ENCODE results near the gene DLK2.
"Not testable (repeated sequence)": the region's sequence is repeated elsewhere in the genome, so short reads cannot be mapped to it uniquely, and the experiment has no call there.

Gene DLK2

DNA sequence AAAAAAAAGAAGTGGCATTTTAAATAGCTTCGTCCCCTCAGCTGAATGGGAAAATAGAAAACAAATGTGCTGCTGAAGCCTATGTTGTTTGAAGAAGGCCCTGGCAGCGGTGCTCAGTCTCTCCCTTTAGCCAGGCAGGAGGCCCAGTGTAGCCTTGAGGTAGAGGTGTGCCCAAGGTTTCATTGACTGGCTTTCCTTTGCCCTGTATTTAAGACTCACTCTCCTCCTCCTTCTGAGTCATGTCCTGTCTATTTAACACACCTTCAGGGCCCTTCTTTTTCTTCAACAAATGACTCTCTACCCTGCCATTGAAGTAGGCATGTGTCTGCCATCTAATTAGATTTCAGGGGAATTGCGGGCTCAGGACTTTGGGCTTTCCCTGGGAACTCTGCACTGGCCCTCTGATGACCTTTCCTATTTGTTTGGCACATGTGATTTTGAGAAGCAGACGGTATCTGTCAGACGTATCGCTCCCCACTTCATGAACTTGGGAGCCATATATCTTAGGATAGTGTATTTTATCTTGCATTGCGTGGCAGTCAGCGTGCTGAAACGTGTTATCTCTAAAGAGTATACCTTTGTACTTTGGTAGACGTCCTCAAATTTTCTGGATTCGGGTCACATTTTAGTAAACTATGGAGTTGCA, 26.4 kb upstream of the DLK2 start:
- no peak for DNase-seq (ENCODE audit: low read depth)

DNA sequence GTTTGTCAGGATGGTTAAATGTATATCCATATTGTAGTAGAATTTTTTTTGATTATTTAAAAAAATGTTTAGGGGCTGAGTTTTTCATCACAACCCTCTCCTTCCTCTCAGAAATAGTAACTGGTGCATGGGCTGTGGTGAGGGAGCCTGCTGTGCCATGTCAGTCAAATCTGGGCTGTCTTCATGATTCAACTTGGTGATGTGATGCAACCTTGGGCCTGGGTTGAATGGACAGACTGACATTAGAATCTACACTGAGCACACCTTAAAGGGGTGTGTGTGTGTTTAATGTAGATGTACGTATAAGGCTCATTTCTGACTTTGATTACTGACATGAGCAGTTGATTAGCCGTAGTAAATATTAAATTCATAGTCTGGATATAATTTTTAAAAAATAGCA, 25.7 kb upstream of the DLK2 start:
- DNase-seq (ENCODE audit: low read depth), result no peak

DNA sequence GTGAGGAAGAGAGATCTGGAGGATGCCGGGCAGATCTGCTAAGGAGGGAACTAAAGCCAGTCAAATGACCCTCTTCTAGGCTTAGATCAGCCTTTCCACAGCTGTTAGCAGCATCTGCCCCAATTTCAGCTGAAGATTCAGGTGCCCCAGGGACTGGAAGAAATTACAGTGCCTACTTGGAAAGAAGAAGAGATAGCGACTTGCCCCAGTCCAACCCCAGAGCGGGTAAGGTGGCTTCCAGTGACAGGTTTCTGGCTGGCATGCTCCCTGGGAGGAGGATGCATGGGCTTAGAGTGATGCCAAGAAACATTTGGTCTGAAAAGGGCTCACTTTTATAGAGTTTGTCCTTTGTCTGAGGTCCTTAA, 22.6 kb upstream of the DLK2 start:
- no peak for DNase-seq (ENCODE audit: low read depth)

DNA sequence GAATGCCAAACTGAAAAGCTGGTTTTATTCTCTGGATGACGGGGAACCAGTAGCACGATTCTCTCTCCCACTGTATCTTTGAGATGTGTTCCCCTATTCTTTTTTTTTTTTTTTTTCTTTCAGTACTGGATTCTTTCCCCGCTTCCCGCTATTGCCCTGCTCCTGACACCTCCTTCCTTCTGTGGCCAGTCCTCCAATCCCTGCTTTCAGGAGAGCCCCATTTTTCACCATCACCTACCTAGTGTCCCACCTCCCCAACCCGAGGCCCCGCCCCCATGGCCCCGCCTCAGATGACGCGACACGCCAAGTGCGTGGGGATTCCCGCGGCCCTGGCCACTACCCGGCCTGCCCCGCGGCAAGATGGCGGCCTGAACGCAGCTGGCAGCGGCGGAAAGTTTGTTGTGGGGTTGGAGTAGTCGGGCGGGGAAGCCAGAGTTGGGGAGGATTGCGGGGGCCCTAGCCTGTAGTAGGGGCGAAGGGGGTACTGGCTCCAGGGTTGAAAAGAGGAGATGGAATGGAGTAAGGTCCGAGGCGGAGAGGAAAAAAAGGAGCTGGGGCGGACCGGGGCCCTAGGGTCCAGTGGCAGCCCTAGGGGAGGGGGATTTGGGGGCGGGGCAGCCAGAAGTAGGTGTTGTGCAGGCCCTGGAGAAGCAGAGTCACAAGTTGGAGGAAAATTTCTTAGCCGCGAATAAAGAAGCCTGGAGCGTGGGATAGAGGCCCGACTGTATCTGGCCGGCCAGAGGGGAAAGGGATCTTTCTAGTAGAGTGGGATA, 22.1 kb upstream of the DLK2 start, which contains the start of gene TJAP1:
TSS of gene TJAP1 (plus strand) at position 336 of the 773 bp plus-strand sequence. CDS start 21,432 bp downstream, outside the sequence.
- DNase-seq (ENCODE audit: low read depth), result peak; percentile 83

DNA sequence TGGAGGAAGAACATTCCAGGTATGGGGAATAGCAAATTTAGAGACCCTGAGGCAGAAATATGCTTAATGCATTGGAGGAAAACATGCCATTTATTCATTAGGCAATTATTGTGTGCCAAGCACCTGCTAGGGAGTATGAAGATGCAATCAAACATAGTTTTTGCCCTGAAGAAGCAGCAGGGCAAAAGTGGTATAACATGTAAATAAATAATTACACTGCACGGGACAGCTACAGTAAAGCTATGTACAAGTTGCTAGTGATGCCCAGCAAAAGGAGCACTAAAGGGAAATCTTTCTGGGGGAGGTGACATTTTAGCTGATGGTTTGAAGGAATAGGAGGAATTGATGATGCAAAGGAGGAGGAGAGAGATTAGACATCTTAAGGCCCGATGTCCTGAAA, 21.4 kb upstream of the DLK2 start:
- DNase-seq (ENCODE audit: low read depth), result no peak

DNA sequence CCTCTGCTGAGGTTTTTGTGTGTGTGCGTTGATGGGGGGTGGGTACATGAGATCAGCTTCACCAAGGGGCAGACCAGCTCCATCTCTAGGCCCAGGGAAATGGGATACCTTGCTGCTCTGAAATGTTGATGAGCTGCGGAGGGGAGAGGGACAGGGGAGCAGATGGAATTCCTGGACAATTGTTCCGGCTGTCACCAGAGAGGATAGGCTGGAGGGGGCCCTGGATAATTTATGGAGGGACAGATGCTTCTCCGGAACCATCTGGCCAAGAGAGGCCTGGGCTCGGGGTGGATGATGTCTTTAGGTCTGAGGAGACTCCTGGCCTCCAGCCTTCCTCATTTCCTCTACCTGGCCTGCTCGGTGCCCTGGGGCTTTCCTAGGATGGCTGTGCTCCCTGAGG, 20.2 kb upstream of the DLK2 start:
- no peak for DNase-seq (ENCODE audit: low read depth)

DNA sequence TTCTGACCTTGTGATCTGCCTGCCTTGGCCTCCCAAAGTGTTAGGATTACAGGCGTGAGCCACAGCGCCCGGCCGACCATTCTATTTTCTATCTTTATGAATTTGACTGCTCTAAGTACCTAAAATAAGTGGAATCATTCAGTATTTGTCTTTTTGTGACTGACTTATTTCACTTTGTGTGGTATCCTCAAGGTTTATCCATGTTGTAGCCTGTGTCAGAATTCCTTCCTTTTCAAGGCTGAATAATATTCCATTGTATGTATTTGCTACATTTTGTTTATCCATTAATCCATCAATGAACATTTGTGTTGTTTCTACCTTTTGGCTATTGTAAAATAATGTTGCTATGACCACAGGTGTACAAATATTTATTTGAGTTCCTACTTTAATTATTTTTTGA, 17.2 kb upstream of the DLK2 start:
- no peak for DNase-seq (ENCODE audit: low read depth)

DNA sequence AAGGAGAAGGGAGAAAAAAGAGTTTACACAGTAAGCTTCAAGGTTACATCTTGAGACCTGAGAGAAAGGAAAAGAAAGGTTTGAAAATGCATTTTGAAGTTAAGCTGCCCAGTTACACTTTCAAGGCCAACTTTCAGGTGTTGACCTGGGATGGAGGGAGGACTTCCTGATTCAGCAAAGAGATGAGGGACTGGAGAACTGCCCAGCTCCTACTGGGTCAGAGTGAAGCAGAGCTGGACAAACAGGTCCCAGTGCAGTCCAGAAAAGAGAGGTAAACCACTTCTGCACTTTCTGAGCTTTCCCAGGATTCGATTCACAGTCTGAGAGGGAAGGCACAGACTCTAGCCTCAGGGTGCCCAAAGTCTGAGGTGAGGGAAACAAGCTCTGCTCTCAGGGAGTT, 16.1 kb upstream of the DLK2 start:
- DNase-seq (ENCODE audit: low read depth), result no peak

DNA sequence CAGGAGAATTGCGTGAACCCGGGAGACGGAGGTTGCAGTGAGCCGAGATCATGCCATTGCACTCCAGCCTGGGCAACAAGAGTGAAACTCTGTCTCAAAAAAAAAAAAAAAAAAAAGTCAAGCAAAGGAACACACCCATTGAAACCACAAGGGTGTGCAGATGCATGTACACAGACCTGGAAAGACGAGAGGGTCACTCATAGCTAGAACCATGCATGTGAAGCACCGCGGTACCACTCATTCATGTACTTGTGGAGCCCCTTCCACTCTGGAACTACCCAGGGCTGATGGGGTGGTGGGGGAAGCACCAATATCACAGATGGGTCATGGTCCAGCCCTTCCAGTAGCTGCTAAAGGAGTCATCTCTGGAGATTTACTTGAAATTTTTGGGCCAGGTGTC, 14.6 kb upstream of the DLK2 start:
- DNase-seq (ENCODE audit: low read depth), result no peak

DNA sequence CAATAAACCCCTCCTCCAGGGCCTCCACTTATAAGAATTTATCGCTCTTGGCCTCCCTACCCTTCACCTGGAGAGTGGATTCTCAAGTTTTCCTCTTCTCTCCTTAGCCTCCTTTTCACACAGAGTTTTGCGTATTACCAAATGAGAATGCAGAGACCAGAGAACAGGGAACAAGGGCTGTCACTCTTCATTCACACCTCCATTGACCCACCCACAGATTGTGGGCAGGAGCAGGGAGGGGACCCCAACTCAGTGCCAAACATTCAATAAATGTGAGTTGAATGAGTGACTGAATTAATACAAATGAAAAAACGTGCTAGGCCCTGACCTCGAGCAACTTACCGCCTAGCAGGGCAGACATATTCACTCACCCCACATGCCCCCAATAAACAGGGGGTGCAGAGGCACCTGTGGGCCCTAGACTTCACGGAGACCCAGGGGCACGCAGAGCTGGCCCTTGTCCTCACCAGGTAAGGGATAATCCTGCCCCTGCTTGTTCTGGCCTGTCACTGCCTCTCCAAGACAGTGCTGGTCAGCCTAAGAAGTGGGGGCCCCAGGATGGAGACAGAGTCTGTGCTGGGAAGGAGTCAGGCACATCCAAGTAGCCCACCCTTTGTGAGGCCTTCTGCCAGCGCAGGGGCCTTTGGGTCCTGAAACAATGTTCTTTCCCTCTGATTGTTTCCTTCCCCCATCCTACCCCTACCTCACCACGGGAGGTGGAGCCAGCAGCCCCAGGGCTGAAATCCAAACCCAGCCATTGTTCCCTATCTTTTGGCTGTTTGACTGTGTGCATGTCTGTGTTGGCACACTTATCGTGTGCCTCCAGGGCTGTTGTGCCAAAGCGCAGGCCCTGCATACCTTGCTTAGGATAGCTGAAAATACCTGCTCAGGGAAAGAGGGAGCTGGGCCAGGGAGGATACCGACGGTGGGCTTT, 13.7 kb upstream of the DLK2 start:
- DNase-seq (ENCODE audit: low read depth), result no peak

DNA sequence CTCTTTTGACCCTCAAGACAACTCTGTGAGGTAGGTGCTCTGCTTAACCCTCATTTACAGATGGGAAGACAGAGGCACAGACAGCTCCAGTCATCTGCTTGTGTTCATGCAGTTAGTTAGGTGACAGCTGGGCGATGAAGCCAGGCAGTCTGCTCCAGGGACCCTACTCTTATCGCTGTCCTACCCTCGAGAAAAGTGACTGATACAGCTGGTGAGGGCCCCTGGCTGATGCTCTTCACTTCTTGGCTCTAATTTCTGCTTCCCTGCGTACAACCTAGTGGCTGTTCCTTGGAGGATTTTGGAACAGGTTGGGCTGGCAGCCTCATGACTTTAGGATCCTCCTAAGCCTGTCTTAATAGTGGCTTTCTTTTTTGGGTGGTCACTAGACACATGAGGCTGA, 12.9 kb upstream of the DLK2 start:
- no peak for DNase-seq (ENCODE audit: low read depth)

DNA sequence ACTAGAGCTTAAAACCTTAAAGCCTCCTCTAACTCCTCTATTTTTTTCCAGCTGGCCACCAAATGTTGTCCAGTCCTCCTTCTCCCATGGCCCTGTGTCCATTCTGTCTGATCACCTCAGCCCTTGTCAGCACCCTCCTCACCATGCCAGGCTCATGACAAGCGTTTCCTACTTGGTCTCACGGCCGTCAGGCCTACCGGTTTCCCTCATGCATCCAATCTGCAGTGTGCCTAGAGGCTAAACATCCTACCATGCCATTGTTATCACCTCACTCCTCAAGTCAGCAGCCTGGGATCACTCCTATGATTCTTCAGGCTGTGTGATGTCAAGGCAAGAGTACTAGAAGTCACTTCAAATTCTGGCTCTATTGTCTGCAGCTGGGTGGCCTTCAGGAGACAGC, 12.4 kb upstream of the DLK2 start:
- DNase-seq (ENCODE audit: low read depth), result no peak

DNA sequence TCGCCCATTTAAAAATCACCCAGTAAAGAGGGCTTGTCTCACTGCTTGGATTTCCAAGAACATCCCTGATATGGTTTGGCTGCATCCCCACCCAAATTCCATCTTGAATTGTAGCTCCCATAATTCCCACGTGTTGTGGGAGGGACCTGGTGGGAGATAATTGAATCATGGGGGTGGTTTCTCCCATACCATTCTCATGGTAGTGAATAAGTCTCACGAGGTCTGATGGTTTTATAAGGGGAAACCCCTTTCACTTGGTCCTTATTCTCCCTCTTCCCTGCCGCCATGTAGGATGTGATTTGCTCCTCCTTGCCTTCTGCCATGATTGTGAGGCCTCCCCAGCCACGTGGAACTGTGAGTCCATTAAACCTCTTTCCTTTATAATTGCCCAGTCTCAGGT, 11.9 kb upstream of the DLK2 start:
- not testable (repeated sequence) for DNase-seq (ENCODE audit: low read depth)

DNA sequence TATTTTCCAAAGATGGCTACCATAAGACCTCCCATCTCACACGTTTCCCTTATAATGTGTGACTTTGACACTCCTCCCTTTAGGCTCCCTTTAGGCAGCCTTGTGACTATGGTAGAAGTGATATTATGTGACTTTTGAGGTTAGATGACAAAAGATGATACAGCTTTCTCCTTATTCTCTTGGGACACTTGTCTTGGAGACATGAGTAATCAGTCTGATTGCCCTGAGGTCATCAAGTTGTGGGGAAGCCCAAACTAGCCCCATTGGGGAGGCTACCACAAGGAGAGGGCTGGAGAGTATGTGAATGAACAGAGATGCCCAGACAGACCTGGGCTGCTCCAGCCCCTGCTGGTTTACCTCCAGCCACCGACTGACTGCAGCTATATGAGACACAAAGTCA, 10.6 kb upstream of the DLK2 start:
- no peak for DNase-seq (ENCODE audit: low read depth)

DNA sequence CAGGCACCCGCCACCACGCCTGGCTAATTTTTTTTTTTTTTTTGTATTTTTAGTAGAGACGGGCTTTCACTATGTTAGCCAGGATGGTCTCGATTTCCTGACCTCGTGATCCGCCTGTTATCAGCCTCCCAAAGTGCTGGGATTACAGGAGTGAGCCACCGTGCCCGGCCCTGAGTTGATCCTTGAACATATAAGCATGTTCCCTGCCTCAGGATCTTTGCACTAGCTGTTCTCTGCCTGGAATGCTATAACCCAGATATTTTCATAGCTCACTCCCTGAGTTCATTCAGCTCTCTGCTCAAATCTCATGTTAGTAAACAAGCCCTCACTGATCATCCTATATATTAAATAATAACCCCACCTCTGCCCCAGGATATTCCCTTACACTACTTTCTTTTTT, 9.0 kb upstream of the DLK2 start:
- no peak for DNase-seq (ENCODE audit: low read depth)

DNA sequence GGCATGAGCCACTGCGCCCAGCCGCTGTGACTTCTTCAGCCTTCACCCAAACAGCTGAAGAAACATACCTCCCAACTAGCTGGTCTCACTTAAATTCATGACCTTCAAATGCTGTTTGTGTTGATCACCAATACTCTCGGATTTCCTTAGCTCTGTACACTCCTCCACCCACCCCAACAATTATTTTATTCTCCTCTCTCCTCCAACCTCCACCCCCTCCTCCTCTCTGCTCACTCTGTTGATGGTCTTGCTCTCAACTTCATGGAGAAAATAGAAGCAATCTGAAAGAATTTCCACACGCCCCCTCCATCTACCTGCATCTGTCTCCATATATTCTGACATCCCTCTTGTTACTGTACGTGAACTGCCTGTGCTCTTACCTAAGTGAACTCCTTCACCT, 6.6 kb upstream of the DLK2 start:
- no peak for DNase-seq (ENCODE audit: low read depth)

DNA sequence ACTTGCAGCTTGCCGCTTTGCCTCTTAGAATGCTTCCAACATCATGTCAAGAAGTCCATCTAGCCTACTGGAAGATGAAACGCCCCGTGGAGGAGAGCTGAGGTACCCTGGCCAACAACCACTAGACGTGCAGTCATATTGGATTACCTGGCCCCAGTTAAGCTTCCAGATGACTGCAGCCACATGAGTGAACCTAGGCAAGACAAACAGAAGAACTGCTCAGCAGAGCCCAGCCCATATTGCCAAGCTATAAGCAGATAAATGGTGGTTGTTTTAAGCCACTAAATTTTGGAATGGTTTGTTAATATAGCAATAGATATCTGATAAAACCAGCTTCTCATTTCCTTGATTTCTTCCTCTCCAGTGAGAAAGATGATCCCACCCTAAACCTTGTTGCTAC, 4.7 kb upstream of the DLK2 start:
- no peak for DNase-seq (ENCODE audit: low read depth)

DNA sequence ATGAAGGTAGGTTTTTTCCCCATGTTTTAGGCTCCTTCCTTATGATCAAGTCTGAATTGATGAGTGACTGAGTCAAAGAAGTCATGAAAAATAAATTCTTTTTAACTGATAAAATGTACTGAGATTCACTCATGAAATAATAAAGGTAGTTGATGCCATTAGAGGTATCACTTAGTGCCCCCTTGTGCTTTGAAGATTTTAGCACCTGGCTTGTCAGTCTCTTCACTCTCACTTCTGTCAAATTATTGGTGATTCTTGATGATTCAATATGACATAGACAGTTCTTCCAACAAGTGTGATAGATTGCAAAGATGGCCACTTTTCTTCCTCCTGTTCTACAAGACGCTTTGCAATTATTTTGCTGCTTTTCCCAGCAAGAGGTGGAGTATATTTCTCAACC, 4.2 kb upstream of the DLK2 start:
- no peak for DNase-seq (ENCODE audit: low read depth)

DNA sequence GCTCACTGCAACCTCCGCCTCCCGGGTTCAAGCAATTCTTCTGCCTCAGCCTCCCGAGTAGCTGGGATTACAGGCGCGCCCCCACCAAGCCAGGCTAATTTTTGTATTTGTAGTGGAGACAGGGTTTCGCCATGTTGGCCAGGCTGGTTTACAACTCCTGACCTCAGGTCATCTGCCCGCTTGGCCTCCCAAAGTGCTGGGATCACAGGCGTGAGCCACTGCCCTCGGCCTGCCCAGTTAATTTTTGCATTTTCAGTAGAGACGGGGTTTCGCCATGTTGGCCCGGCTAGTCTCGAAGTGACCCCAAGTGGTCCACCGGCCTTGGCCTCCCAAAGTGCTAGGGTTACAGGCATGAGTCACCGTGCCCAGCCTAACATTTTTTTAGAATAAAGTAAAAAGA, 2.8 kb upstream of the DLK2 start:
- DNase-seq (ENCODE audit: low read depth), result not testable (repeated sequence)

DNA sequence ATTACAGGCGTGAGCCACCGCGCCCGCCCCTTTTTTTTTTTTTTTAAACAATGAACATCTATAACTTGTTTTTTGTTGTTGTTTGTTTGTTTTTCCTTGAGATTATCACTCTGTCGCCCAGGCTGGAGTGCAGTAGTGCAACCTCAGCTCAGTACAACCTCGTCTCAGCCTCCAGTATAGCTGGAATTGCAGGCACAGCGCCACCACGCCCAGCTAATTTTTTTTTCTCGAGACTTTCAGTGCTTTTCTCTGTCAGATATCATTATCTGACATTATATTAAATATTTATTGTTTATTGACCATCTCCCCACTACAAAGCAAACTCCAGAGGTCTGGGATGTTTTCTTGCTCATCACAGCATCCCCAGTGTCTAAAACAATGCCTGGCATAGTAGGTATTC, 2.3 kb upstream of the DLK2 start:
- no peak for DNase-seq (ENCODE audit: low read depth)

DNA sequence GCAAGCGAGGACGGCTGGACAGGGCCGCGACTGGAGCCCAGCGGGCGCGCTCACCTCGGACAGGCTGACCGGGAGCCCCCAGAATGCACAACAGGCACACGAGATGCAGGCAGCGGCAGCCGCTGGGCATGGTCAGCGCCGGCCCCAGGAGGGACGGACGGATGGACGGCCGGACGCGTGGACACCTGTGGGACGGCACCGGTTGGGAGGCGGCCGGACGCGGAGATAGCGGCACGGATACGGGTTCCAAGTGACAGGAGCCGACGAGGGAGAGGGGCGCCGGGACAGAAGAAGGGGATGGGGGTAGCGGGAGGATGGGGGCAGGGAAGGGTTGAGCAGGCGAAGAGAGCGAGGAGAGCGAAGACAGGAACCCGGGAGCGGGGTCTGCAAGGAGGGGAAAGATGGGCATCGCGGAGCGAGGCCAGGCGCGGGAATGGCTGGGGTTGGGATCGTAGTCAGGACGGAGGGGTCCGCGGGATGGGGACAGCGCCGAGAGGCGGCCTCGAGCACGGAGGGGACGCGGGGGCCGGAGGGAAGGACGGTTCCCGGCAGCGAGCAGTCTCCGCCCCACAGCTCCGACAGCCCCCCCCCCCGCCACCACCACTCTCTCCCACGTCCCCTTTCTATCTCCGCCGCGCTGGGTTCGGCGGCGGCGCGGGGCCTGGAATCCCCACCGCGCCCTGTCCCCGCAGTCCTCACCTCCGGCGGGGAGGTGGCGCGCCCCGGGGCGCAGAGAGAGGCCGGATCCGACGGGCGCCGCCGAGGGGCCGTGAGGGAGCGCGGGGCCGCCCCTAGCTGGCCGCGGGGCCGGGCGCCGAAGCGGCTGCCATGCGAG, 435 bp downstream of the DLK2 start:
- peak; percentile 81 for DNase-seq (ENCODE audit: low read depth)

DNA sequence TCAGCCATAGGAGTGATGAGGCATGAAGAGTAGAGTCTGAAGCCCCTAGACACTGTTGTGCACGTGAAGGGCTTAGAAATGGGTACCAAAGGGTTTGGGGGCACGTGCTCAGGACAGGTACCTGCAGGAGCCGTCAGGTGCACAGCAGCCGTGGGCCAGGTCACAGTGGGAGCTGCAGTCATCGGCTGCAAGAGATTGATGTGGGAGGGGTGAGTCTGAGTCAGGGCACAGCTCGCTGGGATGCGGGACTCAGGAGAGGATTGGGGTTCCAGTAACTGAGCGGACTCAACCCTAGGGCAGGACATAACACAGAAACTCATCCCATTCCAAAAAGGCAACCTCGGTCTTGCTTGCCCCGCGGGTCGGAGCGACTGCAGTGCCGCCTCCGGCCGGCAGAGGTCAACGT, 1.1 kb downstream of the DLK2 start:
- no peak for DNase-seq (ENCODE audit: low read depth)

Measured in EH (cell line).